HL-60 (cell line): Measurements from ENCODE around the gene TNPO1.

Experiments used
- DNase-seq, 2 experiments: peaks; one replicate each; pipeline ENCODE4 v3.0.0-alpha.2; 2010 to 2020; ENCODE audit warnings: low read depth in 1 of 2, low spot score in 1 of 2
- H3K27ac ChIP-seq: fragments of 250-450 bp; sonication (Bioruptor Pico); replicated peaks from 2 replicates; pipeline ENCODE4 v1.5.1; 2020; ENCODE audit warnings: mild to moderate bottlenecking, moderate library complexity
- H3K27me3 ChIP-seq: fragments of 250-450 bp; sonication (Bioruptor Pico); 2 replicates; pipeline ENCODE4 v1.5.1; 2021; ENCODE audit warnings: mild to moderate bottlenecking, moderate library complexity; ENCODE audit not compliant: insufficient read depth, poor library complexity, severe bottlenecking
- H3K4me3 ChIP-seq: replicated peaks from 2 replicates; pipeline ENCODE4 v1.5.1; 2011; ENCODE audit warnings: mild to moderate bottlenecking, control low read depth, low read length; ENCODE audit not compliant: insufficient read depth
- GABPA ChIP-seq: IDR thresholded peaks from 2 replicates; pipeline ENCODE4 v1.6.1; 2012; ENCODE audit warnings: low read depth
- POLR2AphosphoS5 ChIP-seq: IDR thresholded peaks from 2 replicates; pipeline ENCODE4 v1.6.1; 2012; ENCODE audit warnings: low read depth
- SPI1 ChIP-seq: IDR thresholded peaks from 2 replicates; pipeline ENCODE4 v1.6.1; 2012; ENCODE audit warnings: low read depth, mild to moderate bottlenecking, borderline replicate concordance
- TF ChIP-seq, protein P1 (sequence below): IDR thresholded peaks from 2 replicates; pipeline ENCODE4 v1.6.1; 2012; ENCODE audit warnings: low read depth; ENCODE audit not compliant: insufficient replicate concordance
- TF ChIP-seq, protein P2 (sequence below): IDR thresholded peaks from one replicate; pipeline ENCODE4 v1.5.1; 2011; ENCODE audit warnings: low read length, control low read depth, inconsistent platforms; ENCODE audit not compliant: insufficient read depth

TNPO1 gene

GRCh38 chr5:72883850-72884249 lies 67.4 kb downstream of the TNPO1 start:
- no peak overlapping the region for H3K4me3 ChIP-seq
- no peak overlapping the region for H3K27ac ChIP-seq
- TF ChIP-seq SPI1 = no peak
- TF ChIP-seq, protein P1, sequence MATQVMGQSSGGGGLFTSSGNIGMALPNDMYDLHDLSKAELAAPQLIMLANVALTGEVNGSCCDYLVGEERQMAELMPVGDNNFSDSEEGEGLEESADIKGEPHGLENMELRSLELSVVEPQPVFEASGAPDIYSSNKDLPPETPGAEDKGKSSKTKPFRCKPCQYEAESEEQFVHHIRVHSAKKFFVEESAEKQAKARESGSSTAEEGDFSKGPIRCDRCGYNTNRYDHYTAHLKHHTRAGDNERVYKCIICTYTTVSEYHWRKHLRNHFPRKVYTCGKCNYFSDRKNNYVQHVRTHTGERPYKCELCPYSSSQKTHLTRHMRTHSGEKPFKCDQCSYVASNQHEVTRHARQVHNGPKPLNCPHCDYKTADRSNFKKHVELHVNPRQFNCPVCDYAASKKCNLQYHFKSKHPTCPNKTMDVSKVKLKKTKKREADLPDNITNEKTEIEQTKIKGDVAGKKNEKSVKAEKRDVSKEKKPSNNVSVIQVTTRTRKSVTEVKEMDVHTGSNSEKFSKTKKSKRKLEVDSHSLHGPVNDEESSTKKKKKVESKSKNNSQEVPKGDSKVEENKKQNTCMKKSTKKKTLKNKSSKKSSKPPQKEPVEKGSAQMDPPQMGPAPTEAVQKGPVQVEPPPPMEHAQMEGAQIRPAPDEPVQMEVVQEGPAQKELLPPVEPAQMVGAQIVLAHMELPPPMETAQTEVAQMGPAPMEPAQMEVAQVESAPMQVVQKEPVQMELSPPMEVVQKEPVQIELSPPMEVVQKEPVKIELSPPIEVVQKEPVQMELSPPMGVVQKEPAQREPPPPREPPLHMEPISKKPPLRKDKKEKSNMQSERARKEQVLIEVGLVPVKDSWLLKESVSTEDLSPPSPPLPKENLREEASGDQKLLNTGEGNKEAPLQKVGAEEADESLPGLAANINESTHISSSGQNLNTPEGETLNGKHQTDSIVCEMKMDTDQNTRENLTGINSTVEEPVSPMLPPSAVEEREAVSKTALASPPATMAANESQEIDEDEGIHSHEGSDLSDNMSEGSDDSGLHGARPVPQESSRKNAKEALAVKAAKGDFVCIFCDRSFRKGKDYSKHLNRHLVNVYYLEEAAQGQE = no peak
- TF ChIP-seq GABPA = no peak
- no peak for TF ChIP-seq POLR2AphosphoS5
- TF ChIP-seq, protein P2, sequence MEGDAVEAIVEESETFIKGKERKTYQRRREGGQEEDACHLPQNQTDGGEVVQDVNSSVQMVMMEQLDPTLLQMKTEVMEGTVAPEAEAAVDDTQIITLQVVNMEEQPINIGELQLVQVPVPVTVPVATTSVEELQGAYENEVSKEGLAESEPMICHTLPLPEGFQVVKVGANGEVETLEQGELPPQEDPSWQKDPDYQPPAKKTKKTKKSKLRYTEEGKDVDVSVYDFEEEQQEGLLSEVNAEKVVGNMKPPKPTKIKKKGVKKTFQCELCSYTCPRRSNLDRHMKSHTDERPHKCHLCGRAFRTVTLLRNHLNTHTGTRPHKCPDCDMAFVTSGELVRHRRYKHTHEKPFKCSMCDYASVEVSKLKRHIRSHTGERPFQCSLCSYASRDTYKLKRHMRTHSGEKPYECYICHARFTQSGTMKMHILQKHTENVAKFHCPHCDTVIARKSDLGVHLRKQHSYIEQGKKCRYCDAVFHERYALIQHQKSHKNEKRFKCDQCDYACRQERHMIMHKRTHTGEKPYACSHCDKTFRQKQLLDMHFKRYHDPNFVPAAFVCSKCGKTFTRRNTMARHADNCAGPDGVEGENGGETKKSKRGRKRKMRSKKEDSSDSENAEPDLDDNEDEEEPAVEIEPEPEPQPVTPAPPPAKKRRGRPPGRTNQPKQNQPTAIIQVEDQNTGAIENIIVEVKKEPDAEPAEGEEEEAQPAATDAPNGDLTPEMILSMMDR = no peak
- no peak for DNase-seq
- no peaks in the 10 kb centered on the region for H3K27me3 ChIP-seq

DNA sequence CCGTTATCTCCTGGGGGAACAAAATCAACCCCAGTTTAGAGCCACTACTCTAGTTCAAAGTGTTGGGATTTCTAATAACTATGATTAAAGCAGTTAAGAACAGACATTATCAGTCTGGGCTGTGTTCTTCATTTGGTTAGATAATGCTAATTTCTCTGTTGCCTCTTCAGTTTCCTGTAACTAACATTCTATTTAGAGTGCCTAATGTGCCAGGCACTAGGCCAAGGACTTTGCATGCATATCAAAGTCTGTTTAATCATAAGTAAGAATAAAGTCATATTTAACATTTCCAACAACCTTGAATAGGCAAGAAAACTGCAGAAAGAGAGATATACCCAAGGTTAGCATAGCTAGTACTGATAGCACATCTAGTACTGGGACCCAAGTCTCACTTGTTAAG lies 68.4 kb downstream of the TNPO1 start:
- H3K27ac ChIP-seq = no peak overlapping the region
- no peak for TF ChIP-seq SPI1
- TF ChIP-seq, protein P2 = no peak
- TF ChIP-seq, protein P1 = no peak
- no peak for TF ChIP-seq GABPA
- no peak for DNase-seq

DNA sequence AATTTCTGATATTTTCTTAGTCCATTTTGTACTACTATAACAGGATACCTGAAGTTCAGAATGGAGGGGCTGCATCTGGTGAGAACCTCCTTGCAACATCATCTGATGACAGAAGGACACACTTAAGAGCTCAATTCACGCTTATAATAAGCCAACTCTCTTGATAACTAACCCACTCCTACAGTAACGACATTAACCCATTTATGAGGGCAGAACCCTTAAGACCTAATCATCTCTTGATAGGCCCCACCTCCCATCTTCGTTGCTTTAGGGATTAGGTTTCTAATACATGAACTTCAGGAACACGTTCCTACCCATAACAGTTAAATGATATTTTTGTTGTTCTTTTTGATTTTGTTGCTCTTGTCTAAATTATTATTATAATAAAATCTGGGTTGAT lies 69.4 kb downstream of the TNPO1 start:
- H3K27me3 ChIP-seq = no peaks in the 10 kb centered on the region
- no peak overlapping the region for H3K4me3 ChIP-seq
- TF ChIP-seq SPI1 (no peak), GABPA (no peak), POLR2AphosphoS5 (no peak)
- TF ChIP-seq, protein P2 = no peak
- TF ChIP-seq, protein P1 = no peak
- no peak for DNase-seq
- H3K27ac ChIP-seq = no peak overlapping the region

More for the DNA sequence above, 68.4 kb downstream of the TNPO1 start:
- Histone ChIP-seq H3K4me3 (no peak overlapping the region), H3K27me3 (no peaks in the 10 kb centered on the region)
